HG03565 (cell line): Measurements from ENCODE around the gene TIMP1.
"Not testable (repeated sequence)": the region's sequence is repeated elsewhere in the genome, so short reads cannot be mapped to it uniquely, and the experiment has no call there.

ENCODE experiments used
- ATAC-seq: cut with Tn5 transposase; IDR thresholded peaks from one replicate; pipeline ENCODE4 v1.9.1; 2021; ENCODE audit warnings: mild to moderate bottlenecking, moderate library complexity; ENCODE audit not compliant: unreplicated experiment

TIMP1 gene

DNA sequence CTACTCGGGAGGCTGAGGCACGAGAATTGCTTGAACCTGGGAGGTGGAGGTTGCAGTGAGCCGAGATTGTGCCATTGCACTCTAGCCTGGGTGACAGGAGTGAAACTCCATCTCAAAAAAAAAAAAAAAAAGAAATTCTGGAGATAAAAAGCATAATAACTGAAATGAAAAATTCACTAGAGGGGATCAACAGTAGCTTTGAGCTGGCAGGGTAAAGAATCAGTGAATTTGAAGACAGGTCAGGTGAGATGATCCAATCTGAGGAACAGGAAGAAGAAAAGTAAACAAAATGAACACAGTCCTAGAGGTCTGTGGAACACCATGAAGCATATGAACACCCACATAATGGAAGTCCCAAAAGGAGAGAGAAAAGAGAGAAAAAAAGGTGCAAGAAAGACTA lies 15.0 kb downstream of the TIMP1 start:
- ATAC-seq, result no peak

GRCh38 chrX:47603125-47603524 lies 20.9 kb downstream of the TIMP1 start:
- ATAC-seq, result not testable (repeated sequence)

DNA sequence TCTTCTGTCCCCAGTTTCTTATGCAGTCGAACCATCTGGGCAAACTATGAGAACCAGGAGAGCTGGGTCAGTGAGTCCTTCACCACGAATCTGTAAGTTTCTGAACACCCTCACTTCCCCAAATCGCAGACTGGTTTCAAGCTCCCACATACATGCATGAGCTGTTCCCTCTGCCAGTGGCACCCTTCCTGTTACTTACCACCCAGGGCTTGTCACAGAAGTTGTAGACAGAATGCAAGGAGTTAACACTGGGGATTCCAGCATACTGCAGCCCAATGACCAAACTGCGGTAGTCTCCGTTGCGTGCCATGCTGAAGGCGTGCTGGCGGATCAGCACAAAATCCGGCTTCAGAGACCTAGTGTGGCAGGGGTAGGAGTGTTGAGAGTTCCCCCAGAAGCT lies 22.8 kb downstream of the TIMP1 start:
- ATAC-seq, result no peak

GRCh38 chrX:47607091-47607490 lies 24.9 kb downstream of the TIMP1 start:
- no peak for ATAC-seq

GRCh38 chrX:47608130-47608810 lies 26.0 kb downstream of the TIMP1 start:
- no peak for ATAC-seq

GRCh38 chrX:47610511-47610910 lies 28.3 kb downstream of the TIMP1 start:
- no peak for ATAC-seq

GRCh38 chrX:47611489-47611888 lies 29.3 kb downstream of the TIMP1 start:
- ATAC-seq, result no peak

DNA sequence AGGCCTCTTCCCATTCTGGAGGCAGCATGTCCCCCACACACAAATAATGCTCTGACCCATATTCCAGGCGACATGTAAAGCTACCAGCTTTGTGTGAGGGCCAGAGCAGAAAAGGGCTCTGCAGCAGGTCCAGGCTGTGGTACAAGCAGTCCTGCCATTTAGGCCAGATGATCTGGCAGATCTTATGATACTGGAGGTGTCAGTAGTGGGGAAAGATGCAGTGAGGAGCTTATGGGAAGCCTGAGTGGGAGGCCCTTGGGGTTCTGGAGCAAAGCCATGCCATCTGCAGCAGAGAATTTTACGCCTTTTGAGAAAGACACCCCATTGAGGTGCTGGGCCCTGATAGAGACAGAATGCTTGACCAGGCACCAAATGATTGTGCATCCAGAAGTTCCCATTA lies 29.7 kb downstream of the TIMP1 start:
- no peak for ATAC-seq

DNA sequence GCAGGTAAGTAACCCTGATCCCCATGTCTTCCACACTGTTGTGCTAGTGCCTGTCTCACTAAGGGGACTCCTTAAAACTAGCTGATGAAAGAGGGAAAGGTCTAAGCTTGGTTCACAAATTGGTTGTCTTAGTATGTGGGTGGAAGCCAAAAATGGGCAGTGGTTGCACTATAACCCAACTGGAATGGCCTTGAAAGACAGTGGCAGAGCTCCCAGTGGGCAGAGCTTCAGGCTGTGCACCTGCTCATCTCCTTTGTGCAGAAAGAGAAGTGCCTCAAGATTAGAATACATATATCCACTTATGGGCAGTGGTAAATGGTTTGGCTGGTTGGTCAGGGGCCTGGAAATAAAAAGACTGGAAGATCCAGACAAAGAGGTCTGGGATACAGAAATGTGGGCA lies 30.2 kb downstream of the TIMP1 start:
- ATAC-seq, result no peak

DNA sequence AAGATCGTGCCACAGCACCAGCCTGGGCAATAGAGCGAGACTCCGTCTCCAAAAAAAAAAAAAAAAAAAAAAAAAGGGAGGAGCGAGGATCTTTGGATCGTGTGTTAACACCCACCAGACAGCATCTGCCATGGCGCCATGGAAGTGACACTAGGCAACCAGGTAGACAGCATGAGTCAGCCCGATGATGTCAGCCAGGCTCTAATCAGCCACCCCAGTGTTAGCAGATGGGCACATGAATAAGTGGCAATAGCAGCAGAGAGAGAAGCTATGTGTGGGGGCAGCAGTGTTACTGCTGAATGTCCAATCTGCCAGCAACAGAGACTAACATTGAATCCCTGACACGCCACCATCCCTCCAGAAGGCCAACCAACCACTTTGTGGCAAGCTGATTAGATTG lies 30.8 kb downstream of the TIMP1 start:
- ATAC-seq, result no peak

GRCh38 chrX:47614618-47615017 lies 32.4 kb downstream of the TIMP1 start:
- ATAC-seq, result no peak

DNA sequence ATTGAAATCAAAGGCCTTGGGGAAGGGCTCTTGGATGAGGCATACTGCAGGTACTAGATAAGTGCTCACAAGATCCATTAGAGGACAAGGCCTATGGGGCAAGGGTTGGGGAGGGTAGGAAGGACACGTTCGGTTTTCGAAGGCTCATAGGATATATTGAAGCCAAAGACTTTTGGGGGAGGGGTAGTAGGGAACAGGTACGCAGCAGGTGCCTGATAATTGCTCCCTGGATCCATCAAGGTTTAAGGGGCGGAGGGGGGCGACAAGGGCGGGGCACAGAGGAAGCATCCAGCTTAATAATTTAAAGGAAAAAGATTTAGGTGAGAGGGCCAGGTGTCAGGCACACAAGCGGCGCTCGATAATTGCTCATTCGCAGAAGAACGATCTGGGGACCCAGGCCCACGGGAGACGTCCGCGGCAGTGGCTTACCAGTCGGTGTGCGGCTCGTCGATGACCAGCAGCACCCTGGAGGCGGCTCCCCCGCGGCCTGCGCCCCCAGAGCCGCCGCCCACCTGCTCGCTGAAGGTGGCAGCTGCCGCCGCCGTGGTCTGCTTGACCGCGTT lies 36.8 kb downstream of the TIMP1 start:
- no peak for ATAC-seq

GRCh38 chrX:47619486-47620302 lies 37.5 kb downstream of the TIMP1 start, which contains the start of gene SYN1:
Gene SYN1, minus strand, starts transcription at chrX:47619857. Its CDS starts 129 bp downstream, at chrX:47619728.
- ATAC-seq, result peak; percentile 78

DNA sequence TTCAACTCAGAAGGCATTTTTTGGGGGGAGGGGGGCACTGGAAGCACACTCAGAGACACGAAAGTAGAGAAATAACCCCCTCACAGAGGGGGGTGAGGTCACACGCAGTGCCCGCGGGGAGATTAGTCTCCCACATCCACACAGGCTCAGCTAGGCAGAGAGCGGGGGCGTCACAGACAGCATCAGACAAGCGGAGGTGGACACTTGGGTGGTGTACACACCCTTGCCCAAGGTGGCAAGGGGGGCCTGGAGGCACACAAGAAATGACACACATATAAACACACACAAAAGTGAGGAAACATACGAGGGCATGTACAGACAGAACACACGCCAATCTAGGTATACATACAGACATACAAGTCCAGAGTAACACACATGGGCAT lies 38.1 kb downstream of the TIMP1 start:
- no peak for ATAC-seq

GRCh38 chrX:47621851-47622250 lies 39.6 kb downstream of the TIMP1 start:
- ATAC-seq, result no peak

DNA sequence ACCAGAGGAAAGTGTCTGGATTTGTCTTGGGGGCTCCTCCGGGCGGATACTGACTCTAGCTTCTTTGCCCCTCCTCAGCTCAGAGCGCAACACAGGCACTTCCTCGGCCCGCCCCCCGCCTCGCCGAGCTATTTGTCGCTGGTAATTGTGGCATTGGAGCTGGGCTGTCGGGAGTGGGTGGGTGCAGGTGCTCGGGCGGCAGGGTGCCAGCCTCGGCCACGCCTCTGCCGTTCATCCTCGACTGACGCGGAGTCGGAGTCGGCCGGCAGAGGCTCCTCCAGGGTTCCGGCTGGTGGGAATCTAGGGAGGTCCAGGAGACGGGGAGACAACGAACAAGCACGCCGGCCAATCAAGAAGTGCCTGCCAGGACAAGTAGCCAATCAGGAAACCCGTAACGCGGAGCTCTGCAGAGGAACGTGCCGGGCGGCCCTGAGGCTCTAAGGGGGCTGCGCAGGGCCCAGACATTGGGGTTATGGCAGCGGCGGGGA lies 41.3 kb downstream of the TIMP1 start:
- ATAC-seq, result no peak

DNA sequence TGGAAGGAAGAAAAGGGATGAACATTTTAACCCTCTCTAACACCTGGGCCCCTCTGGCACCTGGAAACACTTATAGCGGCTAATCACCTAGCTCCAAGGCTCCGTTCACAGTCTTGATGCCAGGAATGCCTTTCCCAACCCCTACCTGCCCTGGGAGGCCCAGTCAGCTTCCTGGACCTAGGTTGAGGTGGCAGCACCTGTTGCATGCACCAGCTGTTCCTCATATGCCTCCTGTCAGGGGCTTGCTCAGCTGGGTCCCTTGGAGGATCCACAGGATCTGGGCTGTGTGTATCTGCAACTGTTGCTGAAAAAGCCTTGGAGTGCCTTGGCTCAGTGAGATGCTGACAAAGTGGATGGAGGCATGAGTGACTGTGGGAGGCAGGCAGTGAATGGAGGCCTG lies 43.1 kb downstream of the TIMP1 start:
- ATAC-seq, result no peak

DNA sequence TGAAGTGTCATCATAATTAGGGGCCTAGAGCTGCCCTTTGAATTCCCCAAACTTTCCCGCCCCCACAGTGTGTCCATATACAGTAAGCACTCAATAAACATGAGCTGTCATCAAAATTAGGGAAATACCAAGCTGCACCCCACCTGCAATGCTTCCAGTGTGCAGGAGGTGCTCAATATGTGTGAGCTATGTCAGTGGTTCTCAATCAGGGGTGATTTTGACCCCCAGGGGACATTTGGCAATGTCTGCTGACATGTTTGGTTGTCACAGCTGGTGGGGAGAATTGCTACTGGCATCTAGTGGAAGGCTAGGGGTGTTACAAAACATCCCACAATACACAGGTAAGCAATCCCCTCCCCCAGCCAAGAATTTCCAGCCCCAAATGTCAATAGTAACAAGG lies 46.7 kb downstream of the TIMP1 start:
- ATAC-seq, result no peak

DNA sequence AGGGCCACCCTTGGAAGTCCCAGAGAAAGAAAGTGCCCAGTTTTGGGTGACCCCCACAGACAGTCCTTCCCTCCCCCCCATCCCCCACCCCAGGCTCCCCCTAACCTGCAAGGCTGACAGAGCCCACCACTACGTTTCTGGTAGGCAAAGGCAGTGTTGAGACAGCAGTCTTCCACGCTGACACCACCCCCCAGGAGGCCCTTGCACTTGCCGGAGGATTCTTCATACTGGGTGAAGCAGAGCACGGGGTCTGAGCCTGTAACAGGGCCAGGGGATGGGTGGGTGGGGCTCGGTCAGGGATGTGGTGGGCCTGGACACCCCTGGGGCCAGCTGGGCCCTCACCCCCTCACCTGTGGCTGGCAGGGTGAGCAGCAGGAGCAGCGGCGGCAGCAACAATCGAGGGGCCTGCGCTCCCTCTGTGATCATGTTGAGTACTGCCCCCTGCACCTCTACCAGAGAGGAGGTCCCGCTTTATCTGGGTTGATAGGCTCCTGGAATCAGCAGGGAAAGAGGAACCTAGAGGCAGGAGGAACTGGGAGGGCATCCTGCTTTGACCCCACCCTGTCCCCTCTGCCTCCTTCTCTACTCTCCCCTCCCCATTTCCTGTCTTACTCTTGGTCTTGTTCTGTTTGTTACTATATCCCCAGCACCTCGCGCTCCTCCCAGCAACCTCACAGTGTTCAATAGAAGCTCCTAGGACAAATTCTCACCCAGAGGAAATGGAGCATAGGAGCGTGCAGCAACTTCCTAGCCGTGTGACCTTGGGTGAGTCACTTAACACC lies 47.4 kb downstream of the TIMP1 start, which contains the start of gene CFP:
Gene CFP (minus strand): TSS at position 512 of the 782 bp plus-strand sequence. CDS start 86 bp downstream, at position 426.
- no peak for ATAC-seq

DNA sequence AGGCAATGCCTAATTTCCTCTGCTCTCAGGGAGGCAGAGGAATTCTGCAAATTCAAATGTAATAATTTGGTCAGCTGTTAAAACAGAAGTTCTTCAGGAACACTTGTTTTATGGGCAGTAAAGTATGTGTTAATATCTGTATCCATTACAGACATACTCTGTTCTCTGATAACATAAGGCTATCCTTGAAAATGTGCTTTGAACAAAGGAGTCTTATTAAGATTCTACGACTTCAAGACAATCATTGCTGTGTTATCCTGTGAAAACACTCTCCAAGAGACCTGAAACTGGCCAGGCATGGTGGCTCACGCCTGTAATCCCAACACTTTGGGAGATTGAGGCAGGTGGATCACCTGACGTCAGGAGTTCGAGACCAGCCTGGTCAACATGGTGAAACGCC lies 49.4 kb downstream of the TIMP1 start:
- no peak for ATAC-seq

- no peak for ATAC-seq
Measured at GRCh38 chrX:47632666-47633065, 50.4 kb downstream of the TIMP1 start.
